ENCODE data around the gene EYS.

EYS gene

DNA sequence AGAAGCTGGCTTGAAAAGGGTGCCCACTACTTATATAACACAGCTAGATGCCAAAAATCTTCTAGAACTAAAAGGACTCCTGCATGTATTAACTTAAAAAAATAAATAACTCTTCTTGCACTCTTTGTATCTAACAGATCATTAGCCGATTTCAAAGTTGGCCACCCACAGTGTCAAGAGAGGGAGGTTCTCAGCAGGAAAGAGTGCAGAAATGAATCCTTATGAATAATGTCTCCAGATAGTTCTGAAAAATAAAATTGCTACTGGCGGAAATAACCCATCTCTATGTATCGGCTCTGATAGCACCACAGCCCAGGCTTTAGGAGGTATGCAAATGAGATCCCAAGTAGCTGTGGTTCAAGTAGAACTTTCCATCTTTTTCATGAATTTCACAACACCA lies 1838.7 kb downstream of the EYS start:
- TF ChIP-seq CTCF (IDR thresholded peaks at IDR 0.05; ENCODE audit: extremely low read depth, missing control alignments), result no peak
- DNase-seq (ENCODE audit: low spot score), result no peak

- no peak for TF ChIP-seq CTCF (IDR thresholded peaks at IDR 0.05; ENCODE audit: extremely low read depth, missing control alignments)
- no peak for DNase-seq (ENCODE audit: low spot score)
These were observed 1842.2 kb downstream of the EYS start for GRCh38 chr6:63864671-63865318.

DNA sequence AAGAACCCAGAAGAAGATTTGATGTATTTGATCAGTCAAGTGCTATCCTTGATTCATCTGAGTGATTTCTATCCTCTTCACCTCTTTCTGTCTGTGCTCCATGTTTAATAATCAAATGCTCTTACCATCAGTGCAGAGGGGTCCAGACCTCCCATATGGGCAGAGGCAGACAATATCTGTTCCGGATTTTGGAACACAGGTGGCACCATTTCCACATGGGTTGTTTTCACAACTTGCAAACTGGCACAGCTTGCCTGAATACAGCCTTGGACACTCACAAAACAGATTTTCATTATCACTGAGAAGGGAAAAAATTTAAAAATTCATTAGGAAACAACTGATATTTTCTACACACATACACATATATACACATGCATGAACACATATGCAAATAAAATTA lies 1843.0 kb downstream of the EYS start:
- TF ChIP-seq CTCF (IDR thresholded peaks at IDR 0.05; ENCODE audit: extremely low read depth, missing control alignments), result no peak
- no peak for DNase-seq (ENCODE audit: low spot score)

GRCh38 chr6:63862486-63863198 lies 1844.4 kb downstream of the EYS start:
- no peak for TF ChIP-seq CTCF (IDR thresholded peaks at IDR 0.05; ENCODE audit: extremely low read depth, missing control alignments)
- no peak for DNase-seq (ENCODE audit: low spot score)

GRCh38 chr6:63859528-63859927 lies 1847.5 kb downstream of the EYS start:
- no peak for TF ChIP-seq CTCF (IDR thresholded peaks at IDR 0.05; ENCODE audit: extremely low read depth, missing control alignments)
- no peak for DNase-seq (ENCODE audit: low spot score)

DNA sequence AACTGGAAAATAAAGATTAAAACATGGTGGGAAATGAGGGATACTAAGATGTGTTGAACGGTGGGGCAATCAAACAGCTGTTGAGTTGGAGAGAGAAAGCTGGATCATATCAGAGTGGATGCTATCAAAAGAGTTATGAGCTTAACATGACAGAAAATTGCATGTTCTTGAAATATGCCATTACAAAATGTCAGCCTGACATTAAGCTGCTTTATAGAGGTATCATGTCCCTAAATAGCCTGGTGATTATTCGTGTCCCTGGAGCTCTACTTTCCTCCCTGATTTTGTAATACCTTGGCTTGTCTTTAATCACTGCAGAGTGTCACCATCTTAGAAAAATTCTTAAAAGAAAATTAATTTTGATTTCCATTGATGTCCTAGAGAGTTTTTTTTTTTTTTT lies 1848.3 kb downstream of the EYS start:
- no peak for DNase-seq (ENCODE audit: low spot score)
- TF ChIP-seq CTCF (IDR thresholded peaks at IDR 0.05; ENCODE audit: extremely low read depth, missing control alignments), result no peak

DNA sequence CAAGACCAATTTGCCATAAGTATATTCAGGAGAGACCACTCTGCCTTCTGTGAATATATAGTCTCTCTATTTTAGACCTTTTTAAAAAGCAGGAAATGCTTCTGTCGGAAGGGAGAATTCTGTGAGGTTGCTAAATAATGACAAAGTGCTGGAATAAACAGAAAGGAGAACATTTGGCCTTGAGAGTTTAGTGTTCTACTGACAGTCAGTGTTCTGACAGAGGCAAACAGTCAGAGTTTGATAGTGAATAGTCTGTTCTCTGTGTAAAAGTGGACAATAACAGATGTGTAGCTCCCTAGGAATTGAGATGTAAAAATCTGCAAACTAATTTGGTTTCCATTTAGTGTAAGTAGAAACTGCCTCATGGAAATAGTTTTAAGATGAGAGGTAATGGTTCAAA lies 1850.8 kb downstream of the EYS start:
- no peak for DNase-seq (ENCODE audit: low spot score)
- no peak for TF ChIP-seq CTCF (IDR thresholded peaks at IDR 0.05; ENCODE audit: extremely low read depth, missing control alignments)

Measured in GM20000 (cell line).